ENCODE data around the gene HPSE2.
"Not testable (repeated sequence)": the region's sequence is repeated elsewhere in the genome, so short reads cannot be mapped to it uniquely, and the experiment has no call there.

The HPSE2 gene

DNA sequence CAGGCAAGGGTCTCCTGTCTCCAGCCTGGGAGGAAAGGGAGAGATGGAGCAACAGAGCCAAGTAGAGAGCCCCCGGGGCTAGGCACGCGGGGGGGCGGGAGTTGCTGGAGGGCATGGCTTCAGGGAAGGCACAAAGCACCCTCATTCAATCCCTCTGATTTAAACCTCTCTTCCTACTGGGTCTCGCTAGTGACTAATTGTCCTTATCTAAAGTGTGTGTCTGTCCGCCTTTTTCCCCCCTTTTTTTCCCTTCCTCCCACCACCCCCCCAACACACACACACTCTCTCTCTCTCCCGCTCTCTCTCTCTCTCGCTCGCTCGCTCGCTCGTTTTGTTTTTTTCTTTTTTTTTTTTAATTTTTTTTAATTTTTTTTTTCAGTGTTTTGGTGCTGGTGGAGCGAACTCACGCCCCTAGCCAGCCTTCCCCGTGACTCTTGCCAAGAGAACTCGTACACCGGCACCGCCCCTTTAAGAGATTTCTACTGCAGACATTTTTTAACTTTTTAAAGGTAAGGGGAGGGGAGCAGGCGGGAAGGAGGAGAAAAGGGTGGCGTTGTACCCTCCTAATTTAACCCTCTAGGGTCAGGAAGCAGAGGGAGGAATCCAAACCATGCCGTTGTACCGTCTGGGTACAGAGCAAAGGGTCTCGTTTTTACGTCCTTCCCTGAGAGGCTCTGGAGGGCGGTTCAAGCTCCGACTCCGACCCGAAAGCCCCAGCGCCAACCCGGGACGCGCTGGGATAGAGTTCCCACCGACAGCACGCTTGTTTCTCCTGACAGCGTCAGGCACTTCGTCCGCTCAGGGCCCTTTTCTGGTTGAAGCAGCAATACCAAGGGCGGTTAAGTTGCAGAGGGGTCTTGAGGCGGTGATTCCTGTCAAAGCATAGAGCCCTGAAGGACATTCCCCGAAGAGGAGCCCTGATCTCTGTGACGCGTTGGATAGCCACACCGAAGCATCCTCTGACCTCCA, at the start of gene HPSE2:
Gene HPSE2 (minus strand): TSS at position 195 of the 969 bp plus-strand sequence.
- no peak for DNase-seq

DNA sequence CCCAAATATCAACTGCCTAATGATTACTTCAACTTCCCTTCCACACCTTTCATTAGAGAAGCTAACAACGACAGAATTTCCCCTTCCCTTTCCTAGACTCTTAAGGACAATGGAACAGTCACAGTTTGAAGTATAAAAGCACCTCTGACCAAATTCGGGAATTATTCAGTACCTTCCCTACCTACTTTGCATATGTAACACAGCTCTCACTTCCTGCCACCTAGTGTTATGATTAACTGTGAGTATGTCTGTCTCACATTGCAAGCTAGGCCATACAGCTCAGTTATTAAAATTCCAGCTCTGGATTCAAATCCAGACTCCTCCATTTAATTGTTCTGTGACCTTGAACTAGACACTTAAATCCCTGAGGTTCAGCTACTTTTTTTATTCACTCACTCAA, 44.8 kb upstream of the HPSE2 start:
- DNase-seq = no peak

DNA sequence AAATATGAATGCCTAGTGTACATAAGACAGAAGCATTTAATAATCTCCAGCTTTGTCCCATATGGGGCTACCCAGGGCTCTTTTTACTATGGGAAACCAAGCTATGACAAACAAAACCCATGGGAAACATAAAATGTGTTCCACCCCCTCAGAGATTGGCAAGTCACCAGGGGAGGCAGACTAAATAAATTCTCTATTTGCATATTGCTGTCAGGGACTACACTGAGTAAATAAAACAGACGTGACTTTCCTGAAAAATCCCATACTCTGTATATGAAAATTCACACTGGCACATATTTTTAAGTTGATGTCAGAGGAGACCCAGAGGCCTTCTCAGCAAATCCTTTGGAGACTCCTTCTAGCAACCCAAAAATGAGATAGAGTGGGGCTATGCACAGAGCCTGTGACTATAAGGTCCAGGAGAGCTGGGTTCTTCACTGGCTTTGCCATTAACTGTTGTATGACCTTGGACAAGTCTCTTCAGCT, 44.0 kb upstream of the HPSE2 start:
- no peak for DNase-seq

DNA sequence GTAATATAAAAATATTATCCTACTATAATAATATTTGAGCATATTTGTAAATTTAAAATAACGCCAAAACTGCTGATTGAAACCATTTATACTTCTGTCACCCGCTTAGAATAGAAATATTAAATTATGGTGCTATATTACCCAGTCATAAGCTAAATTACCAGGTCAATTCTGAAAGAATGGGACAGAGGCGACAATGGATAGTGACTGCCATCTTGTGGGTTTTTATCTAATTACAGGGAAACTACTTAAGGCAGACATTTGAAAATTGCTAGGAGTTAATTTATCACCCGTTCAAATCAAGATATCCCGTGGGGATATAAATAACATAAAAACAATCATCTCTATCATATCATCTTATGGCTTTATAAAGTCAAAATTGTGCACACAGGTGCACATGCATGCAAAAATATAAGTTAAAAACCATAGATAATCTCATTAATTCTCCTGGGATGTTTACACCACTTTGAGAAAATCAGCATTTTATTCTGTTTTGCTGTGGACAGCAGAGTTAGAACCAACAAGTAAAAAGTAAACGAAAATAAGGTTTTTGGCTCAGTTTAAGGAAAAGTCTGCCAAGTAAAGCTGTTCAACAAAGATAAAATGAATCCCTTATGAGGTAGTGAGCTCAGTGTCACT, 41.3 kb upstream of the HPSE2 start:
- no peak for DNase-seq

DNA sequence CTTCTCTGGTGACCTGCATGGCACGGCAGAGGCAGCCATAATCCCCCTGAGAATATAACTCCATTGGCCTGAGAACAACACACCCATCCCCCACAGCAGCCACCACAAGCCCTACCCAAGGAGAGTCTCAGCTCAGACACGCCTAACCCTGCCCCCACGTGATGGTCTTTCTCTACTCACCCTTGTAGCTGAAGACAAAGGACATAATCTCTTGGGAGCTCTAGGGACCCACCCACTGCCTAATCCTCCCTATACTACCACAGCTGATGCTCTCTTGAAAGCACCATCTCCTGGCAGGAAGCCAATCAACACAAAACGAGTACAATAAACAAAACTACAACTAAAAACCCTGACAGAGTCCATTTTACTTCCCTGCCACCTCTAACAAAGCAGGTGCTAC, 30.7 kb upstream of the HPSE2 start:
- no peak for DNase-seq

DNA sequence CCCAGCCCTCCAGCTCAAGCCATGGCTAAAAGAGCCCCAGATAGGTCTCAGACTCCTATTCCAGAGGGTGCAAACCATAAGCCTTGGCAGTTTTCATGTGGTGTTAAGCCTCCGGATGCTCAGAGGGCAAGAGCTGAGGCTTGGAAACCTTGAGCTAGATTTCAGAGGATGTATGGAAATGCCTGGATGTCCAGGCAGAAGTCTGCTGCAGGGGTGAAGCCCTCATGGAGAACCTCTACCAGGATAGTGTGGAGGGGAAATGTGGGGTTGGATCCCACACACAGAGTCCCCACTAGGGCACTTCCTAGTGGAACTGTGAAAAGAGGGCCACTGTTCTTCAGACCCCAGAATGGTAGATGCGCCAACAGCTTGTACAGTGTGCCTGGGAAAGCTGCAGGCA, 13.2 kb upstream of the HPSE2 start:
- DNase-seq = no peak

DNA sequence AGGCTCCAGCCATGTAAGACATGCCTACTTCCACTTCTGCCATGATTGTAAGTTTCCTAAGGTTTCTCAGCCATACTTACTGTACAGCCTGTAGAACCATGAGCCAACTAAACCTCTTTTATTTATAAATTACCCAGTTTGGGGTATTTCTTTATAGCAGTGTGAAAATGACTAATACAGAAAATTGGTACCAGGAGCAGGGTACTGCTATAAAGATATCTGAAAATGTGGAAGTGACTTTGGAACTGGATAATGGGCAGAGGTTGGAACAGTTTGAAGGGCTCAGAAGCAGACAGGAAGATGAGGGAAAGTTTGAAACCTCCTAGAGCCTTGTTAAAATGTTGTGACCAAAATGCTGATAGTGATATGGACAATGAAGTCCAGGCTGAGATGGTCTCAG, 12.2 kb upstream of the HPSE2 start:
- not testable (repeated sequence) for DNase-seq

DNA sequence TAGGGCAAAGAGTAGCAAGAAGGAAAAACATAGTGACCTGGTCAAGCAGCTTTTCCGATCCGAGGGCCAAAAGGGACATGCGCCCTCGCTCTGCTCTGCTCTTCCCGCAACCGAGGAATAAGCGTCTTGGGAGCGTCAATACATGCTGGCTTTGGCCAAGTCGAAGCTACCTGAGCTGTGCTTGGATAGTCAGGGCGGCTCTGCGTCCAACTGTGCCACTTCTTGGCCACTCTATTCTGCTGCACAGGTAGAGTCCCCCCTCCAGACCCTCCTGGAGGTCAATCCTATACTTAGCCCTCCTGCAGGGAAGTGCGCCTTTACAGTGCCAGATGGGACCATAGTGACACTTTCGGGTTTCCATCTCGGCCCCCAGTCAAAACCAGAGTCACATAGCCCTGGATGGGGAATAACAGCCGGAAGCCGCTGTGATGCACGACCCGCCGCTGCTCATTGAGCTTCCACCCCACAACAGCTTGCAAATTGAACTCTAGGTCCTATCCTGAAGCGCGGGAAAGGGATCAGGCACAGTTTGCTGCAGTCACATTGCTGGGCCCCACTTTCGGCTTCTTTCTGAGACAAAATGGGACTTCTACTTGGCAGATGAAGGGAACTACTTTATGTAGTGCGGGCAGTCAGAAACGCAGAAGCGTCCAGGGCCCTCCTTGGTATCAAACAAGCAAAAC, 1.1 kb upstream of the HPSE2 start:
- DNase-seq = no peak

DNA sequence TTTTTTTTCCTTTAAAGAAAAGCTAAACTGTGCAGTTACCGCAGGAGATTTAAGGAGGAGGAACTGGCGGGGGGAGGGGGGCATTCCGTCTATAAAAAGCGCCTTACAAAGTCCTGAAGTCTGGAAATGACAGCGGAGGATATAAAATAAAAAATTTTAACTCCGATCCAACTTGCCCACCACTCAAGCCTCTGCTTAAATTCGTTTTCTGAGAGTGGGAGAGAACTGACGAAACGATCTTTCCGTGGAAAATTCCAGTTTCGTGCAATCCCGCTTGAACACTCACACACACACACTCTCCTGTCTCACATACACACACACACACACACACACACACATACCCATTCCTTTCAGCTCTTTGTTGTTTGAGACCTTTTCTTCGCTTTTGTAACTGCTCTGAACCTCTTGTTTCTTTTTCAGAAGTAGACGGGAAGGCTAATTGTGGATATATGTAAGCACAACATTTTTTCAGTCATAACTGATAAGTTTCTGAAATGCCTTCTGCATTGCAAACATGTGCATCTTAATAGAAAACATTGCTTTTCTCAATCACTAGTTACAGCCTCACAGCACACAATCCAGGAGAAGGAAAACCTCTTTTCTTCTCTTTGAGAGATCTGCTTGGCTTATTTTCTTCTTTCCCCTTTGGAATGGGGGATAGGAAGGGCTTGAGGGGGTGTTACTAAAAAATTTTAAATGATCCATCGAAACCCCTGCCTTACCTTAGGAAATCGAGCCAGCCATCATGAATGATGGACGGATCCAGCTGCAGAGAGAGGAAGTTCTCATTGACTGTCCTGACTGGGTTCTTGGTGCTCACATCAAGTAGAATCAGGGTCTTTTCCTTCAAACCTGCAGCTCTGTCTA, 628 bp downstream of the HPSE2 start:
- DNase-seq = no peak

DNA sequence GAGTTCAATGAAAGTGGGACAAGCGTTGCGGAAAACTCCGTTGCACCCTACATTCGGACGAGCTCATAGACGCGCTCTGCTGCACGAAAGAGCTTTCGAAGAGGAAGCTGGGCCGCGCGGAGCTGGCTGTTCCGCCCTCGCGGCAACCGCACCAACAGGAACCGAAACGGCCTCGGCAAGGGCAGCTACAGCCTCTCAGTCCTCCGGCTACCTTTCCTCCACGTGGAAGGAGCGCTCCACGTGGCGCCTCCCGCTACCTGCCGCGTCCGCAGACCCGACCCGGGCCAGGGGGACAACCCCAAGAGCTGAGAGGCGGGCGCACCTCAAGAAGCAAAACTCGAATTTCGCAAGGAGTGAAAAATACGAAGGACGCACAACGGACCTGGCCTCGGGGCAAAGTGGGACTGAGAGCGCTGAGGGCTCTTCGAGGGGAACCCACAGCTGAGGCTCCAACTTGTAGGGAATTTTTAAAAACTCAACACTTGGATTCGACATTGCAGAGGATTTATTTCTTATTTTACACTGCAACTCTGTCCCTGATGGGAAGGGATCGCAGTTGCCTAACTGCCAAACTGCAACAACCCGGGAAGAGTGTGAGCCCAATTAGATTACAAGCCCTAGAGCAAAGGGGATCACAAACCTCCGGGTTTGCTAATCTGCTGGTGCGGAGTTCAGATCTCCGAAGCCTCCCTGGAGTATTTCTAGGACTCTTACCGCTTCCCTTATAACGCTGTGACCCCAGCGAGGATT, 1.4 kb downstream of the HPSE2 start:
- peak; percentile 22 to 62 for DNase-seq

DNA sequence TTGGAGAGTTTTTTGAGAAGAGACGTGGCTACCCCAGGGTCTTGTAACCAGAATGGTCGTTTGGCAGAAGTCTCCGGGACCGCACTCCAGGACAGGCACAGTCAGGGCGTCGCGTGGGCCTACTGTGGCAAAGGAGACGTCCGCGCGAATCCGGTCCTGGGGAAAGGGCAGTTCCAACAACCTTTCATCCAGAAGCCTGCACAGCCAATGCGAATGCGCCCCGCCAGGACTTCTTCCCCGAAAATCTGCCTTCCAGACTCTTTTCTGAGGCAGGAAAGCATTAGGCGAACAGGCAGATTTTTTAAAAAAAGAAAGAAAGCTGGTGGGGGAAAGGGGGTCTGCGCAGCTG, 2.0 kb downstream of the HPSE2 start:
- DNase-seq = no peak

DNA sequence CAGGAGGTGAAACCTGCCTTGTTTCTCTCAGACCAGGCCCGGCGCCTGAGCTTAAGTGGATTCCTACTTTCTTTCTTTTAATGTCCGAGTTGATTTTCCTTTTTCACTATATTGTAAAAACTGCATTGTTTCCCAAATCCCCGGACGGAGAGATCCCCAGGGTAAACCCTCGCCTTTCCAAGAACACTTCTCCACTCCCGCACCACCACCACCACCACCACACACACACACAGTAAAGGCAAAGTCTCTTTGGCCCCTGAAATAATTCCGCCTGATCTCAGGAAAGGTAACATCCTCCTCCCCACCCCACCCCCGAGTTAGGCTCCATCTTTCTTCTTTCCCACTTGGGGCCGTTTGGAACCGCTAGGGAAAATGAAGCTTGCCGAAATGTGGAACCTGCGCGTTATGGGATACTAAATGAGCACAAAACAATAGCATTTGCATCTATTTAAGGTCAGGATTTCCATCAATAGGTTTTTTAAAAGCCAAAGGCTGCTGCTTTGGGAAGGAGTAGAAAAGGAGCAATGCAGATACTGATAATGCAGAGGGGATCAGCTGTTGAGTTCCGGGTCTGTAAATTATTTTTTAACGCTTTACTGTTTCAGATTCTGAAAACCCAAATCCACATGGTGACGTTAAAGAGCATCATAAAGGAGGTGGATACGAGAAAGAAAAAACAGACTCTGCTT, 2.5 kb downstream of the HPSE2 start:
- no peak for DNase-seq

DNA sequence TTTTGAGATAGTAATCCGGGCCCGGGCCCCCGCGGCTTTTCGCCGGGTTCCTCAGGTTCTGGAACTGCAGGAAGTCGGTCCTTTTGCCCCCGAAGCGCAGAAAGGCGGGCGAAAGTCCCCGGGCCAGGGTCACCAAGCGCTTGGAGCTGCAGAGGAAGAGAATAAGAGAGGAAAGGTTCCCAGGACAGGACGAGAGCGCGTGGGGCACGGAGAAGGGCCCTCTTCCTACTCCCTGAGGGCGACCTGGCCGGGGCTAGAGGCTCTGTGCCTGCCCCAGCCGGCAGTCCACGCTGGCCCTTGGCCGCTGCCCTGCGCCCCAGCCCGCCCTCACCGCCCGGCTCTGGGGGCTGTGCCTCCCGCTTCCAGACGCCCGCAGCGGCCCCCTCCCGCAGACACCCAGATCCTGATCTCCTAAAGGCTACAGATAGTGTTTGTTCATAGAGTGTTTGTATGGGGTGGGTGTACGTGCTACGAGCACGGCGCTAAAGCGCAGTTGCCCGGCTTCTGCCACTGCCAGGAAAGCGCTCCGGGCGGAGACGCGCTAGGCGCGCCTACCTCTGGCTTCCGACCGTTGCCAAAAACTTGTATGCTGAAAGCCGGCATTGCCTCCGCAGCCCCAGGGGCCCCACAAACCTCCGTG, 3.2 kb downstream of the HPSE2 start:
- no peak for DNase-seq

DNA sequence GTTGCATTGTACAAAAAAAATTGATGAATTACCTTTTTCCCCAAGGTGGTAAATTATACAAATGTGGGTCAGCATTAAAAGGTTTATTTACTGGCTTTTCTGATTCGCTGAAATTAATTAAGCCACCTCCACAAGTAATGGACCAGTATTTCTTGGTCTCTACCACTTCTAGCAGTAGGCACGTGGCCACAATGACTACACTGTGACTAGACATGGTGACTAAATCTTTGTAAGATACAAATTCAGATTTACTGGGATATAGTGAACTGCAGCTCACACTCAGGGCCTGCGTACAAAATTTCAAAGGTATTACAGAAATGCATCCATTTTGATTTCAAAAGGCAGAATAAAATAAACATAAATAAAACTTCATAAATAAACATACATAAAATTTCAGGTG, 10.9 kb downstream of the HPSE2 start:
- no peak for DNase-seq

DNA sequence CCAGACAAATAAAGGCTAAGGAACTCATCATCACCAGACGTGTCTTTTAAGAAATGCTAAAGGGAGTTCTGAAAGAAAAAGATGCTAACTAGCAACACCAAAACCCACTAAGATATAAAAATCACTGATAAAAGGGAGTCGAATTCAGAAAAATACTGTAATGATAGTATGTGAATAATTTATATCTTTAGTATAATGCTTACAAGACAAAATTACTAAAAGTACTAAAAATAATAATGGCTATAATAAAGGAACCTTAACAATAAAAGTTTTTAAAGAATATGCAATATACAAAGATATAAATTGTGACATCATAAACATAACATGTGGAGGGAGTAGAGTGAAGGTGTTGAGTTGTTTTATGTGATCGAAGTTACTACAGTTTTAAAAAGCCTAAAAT, 28.3 kb downstream of the HPSE2 start:
- no peak for DNase-seq

DNA sequence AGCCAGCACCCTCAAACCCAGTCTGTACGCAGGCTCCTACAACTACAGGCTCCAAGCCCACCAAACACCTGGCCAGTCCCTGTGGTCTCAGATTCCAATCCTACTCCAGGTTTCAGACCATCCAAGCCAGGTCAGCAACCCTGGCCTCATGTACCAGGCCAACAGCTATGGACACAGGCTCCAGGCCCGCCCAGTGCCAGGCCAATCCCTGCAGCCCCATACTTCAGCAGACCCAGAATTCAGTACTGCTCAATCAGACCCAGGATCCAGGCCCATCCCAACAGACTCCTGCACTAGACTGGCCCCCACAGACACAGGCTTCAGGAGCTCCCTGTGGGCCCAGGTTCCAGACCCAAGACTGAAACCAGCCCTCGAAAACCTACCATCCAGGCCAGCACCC, 32.3 kb downstream of the HPSE2 start:
- no peak for DNase-seq

DNA sequence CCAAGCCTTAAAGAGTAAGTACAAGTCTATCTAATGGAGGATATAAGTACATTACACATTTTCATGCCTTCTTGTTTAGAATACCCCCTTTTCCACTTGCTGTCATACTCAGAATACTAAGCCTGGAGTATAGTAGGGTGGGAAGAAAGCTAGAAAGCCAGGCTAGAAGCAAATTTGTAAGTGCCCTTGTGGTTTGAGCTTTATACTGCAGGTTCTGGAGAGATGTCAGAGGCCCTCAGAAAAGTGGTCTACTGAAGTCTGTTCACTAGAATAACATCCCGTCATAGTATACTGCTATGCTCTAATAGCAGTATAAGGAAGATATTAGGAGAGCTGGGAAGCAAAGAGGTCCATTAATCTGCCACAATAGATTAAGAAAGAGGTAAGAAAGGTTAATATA, 62.7 kb downstream of the HPSE2 start:
- DNase-seq = no peak

DNA sequence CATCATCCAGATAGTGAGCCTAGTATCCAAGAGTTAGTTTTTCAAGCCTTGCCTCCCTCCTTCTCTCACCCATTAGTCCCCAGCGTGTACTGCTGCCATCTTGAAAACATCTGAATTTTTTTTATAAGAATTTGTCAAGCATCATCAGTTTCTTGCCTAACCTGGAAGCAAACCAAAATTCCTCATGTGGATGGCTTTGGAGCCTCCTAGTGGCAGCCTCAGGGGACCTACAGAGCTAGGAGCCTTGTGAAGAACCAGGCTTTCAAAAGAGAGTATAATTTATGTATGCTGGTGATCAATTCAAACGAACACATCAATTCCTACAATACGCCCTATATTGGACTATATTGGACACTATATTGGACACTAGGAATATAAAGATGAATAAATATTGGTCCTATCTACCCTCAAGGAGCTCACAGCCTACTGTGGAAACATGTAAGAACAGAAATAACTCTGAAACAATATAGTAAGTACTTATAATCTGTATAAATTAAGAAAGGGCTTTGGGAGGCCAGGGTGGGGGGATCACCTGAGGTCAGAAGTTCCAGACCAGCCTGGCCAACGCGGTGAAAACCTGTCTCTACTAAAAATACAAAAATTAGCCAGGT, 63.4 kb downstream of the HPSE2 start:
- DNase-seq = no peak

DNA sequence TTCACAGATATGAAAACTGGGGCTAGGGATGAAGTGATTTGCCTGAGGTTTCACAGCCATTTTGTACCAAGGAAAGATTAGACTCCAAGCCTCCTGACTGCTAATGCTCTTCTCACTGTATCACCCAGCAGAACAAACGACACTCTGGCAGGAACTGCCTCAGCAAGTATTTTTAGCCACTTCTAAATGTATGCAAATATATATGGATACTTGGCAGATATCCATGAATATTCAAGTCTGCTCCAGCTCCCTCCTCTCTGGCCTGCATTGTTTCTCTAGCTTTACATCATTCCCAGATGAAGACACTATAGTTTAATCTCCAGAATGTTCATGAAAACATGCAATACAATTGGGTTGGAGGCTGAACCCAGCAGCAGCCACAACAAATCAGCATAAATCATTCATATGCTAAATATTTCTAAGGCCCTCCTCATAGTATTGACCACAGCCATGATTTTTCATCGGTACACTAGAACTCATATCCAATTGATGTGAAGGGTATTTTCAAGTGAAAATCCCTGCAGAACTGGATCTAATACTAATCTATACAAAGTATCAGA, 65.5 kb downstream of the HPSE2 start:
- no peak for DNase-seq

DNA sequence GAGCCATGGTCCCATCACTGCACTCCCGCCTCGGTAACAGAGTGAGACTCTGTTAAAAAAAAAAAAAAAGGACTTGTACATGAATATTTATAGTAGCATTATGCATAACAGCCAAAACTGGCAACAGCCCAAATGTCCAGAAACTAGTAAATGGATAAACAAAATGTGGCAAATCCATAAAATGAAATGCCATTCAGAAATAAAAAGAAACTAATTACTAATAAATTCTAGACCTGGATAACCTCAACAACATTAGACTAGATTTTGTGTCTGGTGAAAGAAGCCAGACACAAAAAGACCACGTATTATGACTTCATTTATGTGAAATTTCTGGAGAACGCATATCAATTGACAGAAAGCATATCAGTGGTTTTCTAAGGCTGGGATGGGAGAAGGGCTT, 74.5 kb downstream of the HPSE2 start:
- no peak for DNase-seq

All from CD4-positive, alpha-beta T cell treated with Interleukin-4 for 1 hour (primary cell).